Measurements from ENCODE around the gene PRG2. TPM values are rescaled to one million over a fixed set of nuclear protein-coding genes. Genes with fewer than 3 reads are reported as not detected.
"Not testable (repeated sequence)": the region's sequence is repeated elsewhere in the genome, so short reads cannot be mapped to it uniquely, and the experiment has no call there.

Gene PRG2
- total RNA-seq, 2 experiments from 2014 or later, result 0.98 to 1.6 TPM

- intact Hi-C loops (cut with DNase I, micrococcal nuclease), result no loop called here
These were observed 25.4 kb downstream of the PRG2 start for GRCh38 chr11:57364851-57365660.

GRCh38 chr11:57363131-57364080 lies 27.0 kb downstream of the PRG2 start:
- Mint-ChIP-seq H3K27me3 (peaks cover 3% of the 10 kb centered on the region), H3K27ac (no peak overlapping the region), H3K9me3 (ENCODE audit: low read depth) (peaks cover 1% of the 10 kb centered on the region), H3K36me3 (ENCODE audit: low read depth) (no peaks in the 10 kb centered on the region), H3K4me1 (no peaks in the 10 kb centered on the region), H3K4me3 (no peak overlapping the region)
- ATAC-seq, result no peak
- ChIA-PET POLR2A (no interaction called here), CTCF (interaction anchor here (0.7 to 3.0 kb wide), 4 partner anchors 11 to 111 kb away, joined by 3 to 11 read pairs (median 6); no protein-coding TSS in a partner anchor)
- intact Hi-C loops (cut with DNase I, micrococcal nuclease), result no loop called here
- no peak for DNase-seq

More at GRCh38 chr11:57364851-57365660, 25.4 kb downstream of the PRG2 start:
- H3K4me1 Mint-ChIP-seq, result no peaks in the 10 kb centered on the region
- CTCF ChIA-PET, result no interaction called here
- POLR2A ChIA-PET, result no interaction called here
- ATAC-seq (no peak), DNase-seq (no peak)
- H3K36me3 Mint-ChIP-seq (ENCODE audit: low read depth), result no peaks in the 10 kb centered on the region
- no peak overlapping the region for H3K4me3 Mint-ChIP-seq
- H3K27me3 Mint-ChIP-seq, result peaks cover 3% of the 10 kb centered on the region
- peaks cover 1% of the 10 kb centered on the region for H3K9me3 Mint-ChIP-seq (ENCODE audit: low read depth)
- no peak overlapping the region for H3K27ac Mint-ChIP-seq

GRCh38 chr11:57361926-57362325 lies 28.5 kb downstream of the PRG2 start:
- Mint-ChIP-seq H3K4me3 (no peak overlapping the region), H3K27me3 (peaks cover 3% of the 10 kb centered on the region), H3K4me1 (no peaks in the 10 kb centered on the region), H3K36me3 (ENCODE audit: low read depth) (no peaks in the 10 kb centered on the region), H3K27ac (no peak overlapping the region), H3K9me3 (ENCODE audit: low read depth) (peaks cover 1% of the 10 kb centered on the region)
- intact Hi-C loops (cut with DNase I, micrococcal nuclease), result no loop called here
- CTCF ChIA-PET, result interaction anchor here (0.7 to 3.0 kb wide), 5 partner anchors 9 to 25 kb away, joined by 3 to 11 read pairs (median 4); no protein-coding TSS in a partner anchor
- POLR2A ChIA-PET, result no interaction called here
- ATAC-seq, result no peak
- no peak for DNase-seq

GRCh38 chr11:57361420-57361819 lies 29.0 kb downstream of the PRG2 start:
- H3K27ac Mint-ChIP-seq; H3K36me3 Mint-ChIP-seq (ENCODE audit: low read depth); intact Hi-C loops (cut with DNase I, micrococcal nuclease); H3K4me1 Mint-ChIP-seq; POLR2A ChIA-PET; H3K27me3 Mint-ChIP-seq; H3K4me3 Mint-ChIP-seq; DNase-seq; ATAC-seq; H3K9me3 Mint-ChIP-seq (ENCODE audit: low read depth): not testable (repeated sequence)
- CTCF ChIA-PET, result interaction anchor here (1.0 to 3.0 kb wide), 2 partner anchors 9 to 26 kb away, joined by 3 to 11 read pairs; no protein-coding TSS in a partner anchor

GRCh38 chr11:57360991-57361390 lies 29.5 kb downstream of the PRG2 start:
- ATAC-seq (no peak), DNase-seq (no peak)
- Mint-ChIP-seq H3K36me3 (ENCODE audit: low read depth) (no peaks in the 10 kb centered on the region), H3K4me3 (no peak overlapping the region), H3K9me3 (ENCODE audit: low read depth) (peaks cover 1% of the 10 kb centered on the region), H3K27me3 (peaks cover 3% of the 10 kb centered on the region), H3K27ac (no peak overlapping the region), H3K4me1 (no peaks in the 10 kb centered on the region)
- CTCF ChIA-PET, result interaction anchor here (0.7 to 1.0 kb wide), 3 partner anchors 12 to 97 kb away, joined by 3 read pairs; no protein-coding TSS in a partner anchor
- POLR2A ChIA-PET, result no interaction called here
- intact Hi-C loops (cut with DNase I, micrococcal nuclease), result no loop called here

GRCh38 chr11:57359896-57360690 lies 30.4 kb downstream of the PRG2 start:
- H3K27ac Mint-ChIP-seq, result no peak overlapping the region
- peaks cover 3% of the 10 kb centered on the region for H3K27me3 Mint-ChIP-seq
- ChIA-PET POLR2A (no interaction called here), CTCF (interaction anchor here (0.7 to 1.1 kb wide), 4 partner anchors 10 to 132 kb away, joined by 3 to 7 read pairs (median 3); no protein-coding TSS in a partner anchor)
- no peak overlapping the region for H3K4me3 Mint-ChIP-seq
- no peaks in the 10 kb centered on the region for H3K4me1 Mint-ChIP-seq
- H3K36me3 Mint-ChIP-seq (ENCODE audit: low read depth), result no peaks in the 10 kb centered on the region
- peaks cover 1% of the 10 kb centered on the region for H3K9me3 Mint-ChIP-seq (ENCODE audit: low read depth)
- no peak for ATAC-seq
- no peak for DNase-seq
- intact Hi-C loops (cut with DNase I, micrococcal nuclease), result no loop called here

- POLR2A ChIA-PET, result no interaction called here
- intact Hi-C loops (cut with DNase I, micrococcal nuclease), result no loop called here
These were observed 31.1 kb downstream of the PRG2 start for GRCh38 chr11:57359396-57359795.

GRCh38 chr11:57358991-57359390 lies 31.5 kb downstream of the PRG2 start:
- Mint-ChIP-seq H3K36me3 (ENCODE audit: low read depth) (no peaks in the 10 kb centered on the region), H3K4me1 (no peaks in the 10 kb centered on the region), H3K27ac (no peak overlapping the region), H3K27me3 (peaks cover 8% of the 10 kb centered on the region), H3K4me3 (no peak overlapping the region), H3K9me3 (ENCODE audit: low read depth) (peaks cover 1% of the 10 kb centered on the region)
- DNase-seq (no peak), ATAC-seq (no peak)
- POLR2A ChIA-PET, result no interaction called here
- CTCF ChIA-PET, result interaction anchor here (0.6 to 1.1 kb wide), 3 partner anchors 9 to 1834 kb away, joined by 3 to 7 read pairs (median 3); no protein-coding TSS in a partner anchor
- intact Hi-C loops (cut with DNase I, micrococcal nuclease), result no loop called here

More at GRCh38 chr11:57359396-57359795, 31.1 kb downstream of the PRG2 start:
- DNase-seq, result no peak
- CTCF ChIA-PET, result interaction anchor here (1.0 to 1.1 kb wide), 2 partner anchors 9 to 133 kb away, joined by 3 to 7 read pairs; no protein-coding TSS in a partner anchor
- H3K27me3 Mint-ChIP-seq, result peaks cover 7% of the 10 kb centered on the region
- no peaks in the 10 kb centered on the region for H3K36me3 Mint-ChIP-seq (ENCODE audit: low read depth)
- no peaks in the 10 kb centered on the region for H3K4me1 Mint-ChIP-seq
- peaks cover 1% of the 10 kb centered on the region for H3K9me3 Mint-ChIP-seq (ENCODE audit: low read depth)
- no peak for ATAC-seq
- H3K27ac Mint-ChIP-seq, result no peak overlapping the region
- H3K4me3 Mint-ChIP-seq, result no peak overlapping the region

- ChIA-PET CTCF (interaction anchor here (0.6 kb wide), 1 partner anchor 1834 kb away, joined by 3 read pairs; no protein-coding TSS in a partner anchor), POLR2A (no interaction called here)
- ATAC-seq (no peak), DNase-seq (no peak)
- Mint-ChIP-seq H3K4me3 (no peak overlapping the region), H3K9me3 (ENCODE audit: low read depth) (peaks cover 1% of the 10 kb centered on the region), H3K4me1 (no peaks in the 10 kb centered on the region), H3K27me3 (peaks cover 8% of the 10 kb centered on the region), H3K36me3 (ENCODE audit: low read depth) (no peaks in the 10 kb centered on the region), H3K27ac (no peak overlapping the region)
- intact Hi-C loops (cut with DNase I, micrococcal nuclease), result no loop called here
These were observed 31.9 kb downstream of the PRG2 start for GRCh38 chr11:57358543-57358961.

- CTCF ChIA-PET, result interaction anchor here (0.6 to 1.4 kb wide), 4 partner anchors 12 to 135 kb away, joined by 3 to 5 read pairs (median 4); partner anchors contain the start of gene SSRP1
These were observed 32.6 kb downstream of the PRG2 start for GRCh38 chr11:57357856-57358255.

More at GRCh38 chr11:57357856-57358255, 32.6 kb downstream of the PRG2 start:
- POLR2A ChIA-PET, result no interaction called here
- no peak overlapping the region for H3K27ac Mint-ChIP-seq
- no peaks in the 10 kb centered on the region for H3K4me1 Mint-ChIP-seq
- H3K9me3 Mint-ChIP-seq (ENCODE audit: low read depth), result peaks cover 1% of the 10 kb centered on the region
- H3K36me3 Mint-ChIP-seq (ENCODE audit: low read depth), result no peaks in the 10 kb centered on the region
- intact Hi-C loops (cut with DNase I, micrococcal nuclease), result no loop called here
- ATAC-seq (no peak), DNase-seq (no peak)
- H3K27me3 Mint-ChIP-seq, result peaks cover 8% of the 10 kb centered on the region
- H3K4me3 Mint-ChIP-seq, result no peak overlapping the region

Measured in activated CD4-positive, alpha-beta T cell treated with anti-CD3 and anti-CD28 coated beads for 36 hours (primary cell).